Activated CD4-positive, alpha-beta T cell treated with anti-CD3 and anti-CD28 coated beads, Interleukin-2, Interleukin-4, amounts not matched to agents 100 ng/mL and 50 ng/mL, durations not matched to agents 16 hours and 8 hours (primary cell): ENCODE data around the gene XYLB.

Experiments
- DNase-seq: peaks from one replicate; pipeline ENCODE4 v3.0.0-alpha.2; 2020; ENCODE audit warnings: low spot score

XYLB gene

GRCh38 chr3:38364721-38365400, 18.3 kb downstream of the XYLB start:
- no peak for DNase-seq

GRCh38 chr3:38365469-38366062, 19.0 kb downstream of the XYLB start:
- no peak for DNase-seq

GRCh38 chr3:38366082-38366481, 19.5 kb downstream of the XYLB start:
- no peak for DNase-seq

GRCh38 chr3:38367779-38368178, 21.2 kb downstream of the XYLB start:
- no peak for DNase-seq

- no peak for DNase-seq
These were observed 21.7 kb downstream of the XYLB start for GRCh38 chr3:38368238-38368637.

GRCh38 chr3:38369186-38369585, 22.6 kb downstream of the XYLB start:
- no peak for DNase-seq

- no peak for DNase-seq
These were observed 23.6 kb downstream of the XYLB start for GRCh38 chr3:38370149-38370548.

GRCh38 chr3:38370861-38371260, 24.3 kb downstream of the XYLB start:
- no peak for DNase-seq

- DNase-seq = no peak
These were observed 25.1 kb downstream of the XYLB start for GRCh38 chr3:38371541-38372213.

- no peak for DNase-seq
These were observed 25.6 kb downstream of the XYLB start for GRCh38 chr3:38372214-38372601.

GRCh38 chr3:38374221-38374620, 27.6 kb downstream of the XYLB start:
- DNase-seq = peak; percentile 50

- no peak for DNase-seq
These were observed 28.5 kb downstream of the XYLB start for GRCh38 chr3:38375072-38375471.

- DNase-seq = no peak
These were observed 29.0 kb downstream of the XYLB start for GRCh38 chr3:38375488-38376097.

GRCh38 chr3:38376098-38376816, 29.7 kb downstream of the XYLB start:
- DNase-seq = no peak

GRCh38 chr3:38379201-38379770, 32.7 kb downstream of the XYLB start:
- DNase-seq = no peak

- DNase-seq = no peak
These were observed 36.0 kb downstream of the XYLB start for GRCh38 chr3:38382506-38383080.

GRCh38 chr3:38383156-38383875, 36.7 kb downstream of the XYLB start:
- DNase-seq = no peak

- no peak for DNase-seq
These were observed 40.6 kb downstream of the XYLB start for GRCh38 chr3:38386992-38387750.

- DNase-seq = no peak
These were observed 41.3 kb downstream of the XYLB start for GRCh38 chr3:38387862-38388261.

GRCh38 chr3:38392604-38393163, 46.1 kb downstream of the XYLB start:
- DNase-seq = no peak
